Calu3 (cell line): ENCODE measurements around the gene PPBP. TPM values are rescaled to one million over a fixed set of nuclear protein-coding genes. Genes with fewer than 3 reads are reported as not detected.

Source experiments
- Bru-seq: library from RNA; stranded (reverse); fragments of 400-500 nt; gene quantifications from one replicate; lab custom pipeline; 2021; lab: Mats Ljungman, UMichigan
- BruChase-seq, 2 experiments: library from RNA; stranded (reverse); fragments of 400-500 nt; gene quantifications; one replicate each; lab custom pipeline; 2021; lab: Mats Ljungman, UMichigan
- BruUV-seq: library from RNA; stranded (reverse); fragments of 400-500 nt; replicated peaks from 2 replicates; lab custom pipeline; 2021; lab: Mats Ljungman, UMichigan
- CTCF ChIA-PET: fragments of 300-600 bp; sonication (Branson Sonifier 250); formaldehyde crosslinking; loops from one replicate; lab custom pipeline; 2022; ENCODE audit warnings: antibody characterized with exemption; lab: Charles Lee
- DNase-seq: peaks from one replicate; pipeline ENCODE4 v3.0.0; 2022
- H3K27ac Mint-ChIP-seq: one replicate; pipeline ENCODE4 v1.8.0; 2022; ENCODE audit warnings: mixed read lengths; ENCODE audit not compliant: unreplicated experiment
- H3K27me3 Mint-ChIP-seq: one replicate; pipeline ENCODE4 v1.8.0; 2022; ENCODE audit warnings: mixed read lengths; ENCODE audit not compliant: unreplicated experiment
- H3K36me3 Mint-ChIP-seq: one replicate; pipeline ENCODE4 v1.8.0; 2022; ENCODE audit warnings: mild to moderate bottlenecking, moderate library complexity, mixed read lengths; ENCODE audit not compliant: insufficient read depth, unreplicated experiment
- H3K4me1 Mint-ChIP-seq: one replicate; pipeline ENCODE4 v1.8.0; 2022; ENCODE audit warnings: mild to moderate bottlenecking, low read depth, mixed read lengths; ENCODE audit not compliant: unreplicated experiment
- H3K4me3 Mint-ChIP-seq: one replicate; pipeline ENCODE4 v1.8.0; 2022; ENCODE audit warnings: mild to moderate bottlenecking, low read depth, moderate library complexity, mixed read lengths; ENCODE audit not compliant: unreplicated experiment
- H3K9me3 Mint-ChIP-seq: one replicate; pipeline ENCODE4 v1.8.0; 2022; ENCODE audit warnings: low read depth, mixed read lengths; ENCODE audit not compliant: unreplicated experiment
- intact Hi-C: fragments of 100-400 bp; cut with micrococcal nuclease; formaldehyde crosslinking; loops from one replicate; pipeline ENCODE4 v1.10.0; 2022; ENCODE audit not compliant: unreplicated experiment
- long read RNA-seq: library from polyadenylated mRNA; stranded (forward); transcript quantifications from one replicate; pipeline ENCODE4 v2.0.0, GENCODE V29; 2022
- total RNA-seq: library from RNA; stranded (reverse); gene quantifications from 2 replicates; pipeline ENCODE4 v1.2.3, GENCODE V29; 2022
- TF ChIP-seq, protein P1 (sequence below): fragments of 200-600 bp; IDR thresholded peaks from one replicate; pipeline ENCODE4 v1.8.0; 2022; ENCODE audit warnings: antibody characterized with exemption; ENCODE audit not compliant: unreplicated experiment

Gene PPBP, protein sequence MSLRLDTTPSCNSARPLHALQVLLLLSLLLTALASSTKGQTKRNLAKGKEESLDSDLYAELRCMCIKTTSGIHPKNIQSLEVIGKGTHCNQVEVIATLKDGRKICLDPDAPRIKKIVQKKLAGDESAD
- total RNA-seq: not detected in 2 replicates
- not detected for Bru-seq, nascent RNA
- BruChase-seq, experiment 1, labeled RNA remaining after a 6-hour chase: percentile 33 among the genes with signal in this experiment
- percentile 33 among the genes with signal in this experiment for BruChase-seq, experiment 2, labeled RNA remaining after a 2-hour chase
- long read RNA-seq: 0 reads

DNA sequence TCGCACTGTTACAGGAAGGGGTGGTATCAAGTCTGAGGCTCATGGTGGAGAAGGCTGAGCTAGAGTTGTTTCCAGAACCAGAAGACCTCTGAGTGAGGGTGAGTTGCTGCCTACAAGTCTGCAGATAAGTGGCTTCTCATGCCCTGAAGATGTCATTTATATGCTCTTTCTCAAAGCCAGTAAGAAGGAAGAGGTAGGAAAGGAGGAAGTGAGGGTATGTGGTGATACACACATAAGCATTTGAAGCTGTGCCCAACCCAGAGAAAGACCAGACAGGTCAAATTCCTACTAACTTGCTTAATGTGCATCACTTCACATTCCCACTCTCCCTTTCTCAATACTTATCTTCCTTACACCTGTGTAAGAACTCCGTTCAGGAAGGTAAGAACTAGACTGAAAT lies at the start of gene PPBP:
PPBP (minus strand) TSS at position 130 of the 400 bp plus-strand sequence; CDS start at position 43, 87 bp downstream.
- H3K36me3 Mint-ChIP-seq: no peaks in the 10 kb centered on the region
- BruUV-seq: no TSS peak
- TF ChIP-seq, protein P1, sequence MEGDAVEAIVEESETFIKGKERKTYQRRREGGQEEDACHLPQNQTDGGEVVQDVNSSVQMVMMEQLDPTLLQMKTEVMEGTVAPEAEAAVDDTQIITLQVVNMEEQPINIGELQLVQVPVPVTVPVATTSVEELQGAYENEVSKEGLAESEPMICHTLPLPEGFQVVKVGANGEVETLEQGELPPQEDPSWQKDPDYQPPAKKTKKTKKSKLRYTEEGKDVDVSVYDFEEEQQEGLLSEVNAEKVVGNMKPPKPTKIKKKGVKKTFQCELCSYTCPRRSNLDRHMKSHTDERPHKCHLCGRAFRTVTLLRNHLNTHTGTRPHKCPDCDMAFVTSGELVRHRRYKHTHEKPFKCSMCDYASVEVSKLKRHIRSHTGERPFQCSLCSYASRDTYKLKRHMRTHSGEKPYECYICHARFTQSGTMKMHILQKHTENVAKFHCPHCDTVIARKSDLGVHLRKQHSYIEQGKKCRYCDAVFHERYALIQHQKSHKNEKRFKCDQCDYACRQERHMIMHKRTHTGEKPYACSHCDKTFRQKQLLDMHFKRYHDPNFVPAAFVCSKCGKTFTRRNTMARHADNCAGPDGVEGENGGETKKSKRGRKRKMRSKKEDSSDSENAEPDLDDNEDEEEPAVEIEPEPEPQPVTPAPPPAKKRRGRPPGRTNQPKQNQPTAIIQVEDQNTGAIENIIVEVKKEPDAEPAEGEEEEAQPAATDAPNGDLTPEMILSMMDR: no peak
- no peak within 1 kb of the TSS for H3K4me3 Mint-ChIP-seq
- H3K4me1 Mint-ChIP-seq: peaks cover 8% of the 10 kb centered on the region
- CTCF ChIA-PET: no interaction called here
- intact Hi-C loops: no loop called here
- H3K9me3 Mint-ChIP-seq: no peaks in the 10 kb centered on the region
- H3K27me3 Mint-ChIP-seq: no peaks in the 10 kb centered on the region
- DNase-seq: no peak
- no peak within 1 kb of the TSS for H3K27ac Mint-ChIP-seq

DNA sequence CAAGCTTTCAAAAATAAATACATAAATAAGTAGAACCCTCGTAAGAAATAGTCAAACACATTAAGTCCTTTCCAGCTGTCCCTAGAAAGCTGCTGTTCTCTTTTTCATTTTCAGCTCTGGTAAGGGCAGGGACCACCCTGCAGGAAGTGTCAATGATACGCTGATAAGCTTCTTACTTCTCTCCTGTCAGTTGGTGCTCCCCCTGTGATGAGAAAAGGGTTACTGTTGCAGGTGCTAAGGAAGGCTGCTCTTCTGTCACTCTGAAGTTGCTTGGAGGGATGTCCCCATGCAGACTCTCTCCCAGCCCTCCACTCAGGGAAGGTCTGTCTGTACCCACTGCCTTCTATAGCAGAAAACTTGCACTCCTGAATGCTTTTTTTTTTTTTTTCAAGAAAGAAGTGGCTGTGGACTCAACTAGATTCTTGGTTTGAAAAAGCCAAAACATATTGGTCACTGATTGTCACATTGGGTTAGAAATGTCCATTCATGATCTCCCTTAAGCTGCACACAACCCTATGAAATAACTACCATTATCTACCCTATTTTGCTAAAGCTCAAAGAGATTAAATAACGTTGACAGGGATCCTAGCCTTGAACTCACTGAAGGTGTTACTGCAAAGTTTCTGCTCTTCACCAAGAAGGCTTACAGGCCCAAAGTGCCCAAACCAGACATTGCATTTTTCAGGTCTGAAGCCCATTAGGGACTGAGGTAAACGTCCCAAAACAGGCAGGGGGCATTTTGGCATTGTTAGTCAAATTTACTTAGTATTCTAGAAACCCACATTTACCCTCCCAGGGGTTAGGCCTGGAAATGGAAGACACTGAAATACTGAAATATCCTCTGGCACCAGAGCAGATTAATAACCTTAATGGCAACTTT lies 49.3 kb upstream of the PPBP start:
- Mint-ChIP-seq H3K4me3 (peak overlapping the region; percentile 84), H3K9me3 (peaks cover 2% of the 10 kb centered on the region), H3K36me3 (peaks cover 59% of the 10 kb centered on the region), H3K27ac (peak overlapping the region; percentile 91), H3K4me1 (peaks cover 44% of the 10 kb centered on the region), H3K27me3 (no peaks in the 10 kb centered on the region)
- TF ChIP-seq, protein P1: no peak
- CTCF ChIA-PET: interaction anchor here (0.8 to 3.3 kb wide), 3 partner anchors 19 to 98 kb away, joined by 3 to 32 read pairs (median 6); partner anchors contain the start of gene CXCL5
- TSS peak; percentile 79 for BruUV-seq
- intact Hi-C loops: loop anchor here (2.0 to 10.0 kb wide), 3 partner anchors 59 to 363 kb away; no protein-coding TSS in a partner anchor
- no peak for DNase-seq

DNA sequence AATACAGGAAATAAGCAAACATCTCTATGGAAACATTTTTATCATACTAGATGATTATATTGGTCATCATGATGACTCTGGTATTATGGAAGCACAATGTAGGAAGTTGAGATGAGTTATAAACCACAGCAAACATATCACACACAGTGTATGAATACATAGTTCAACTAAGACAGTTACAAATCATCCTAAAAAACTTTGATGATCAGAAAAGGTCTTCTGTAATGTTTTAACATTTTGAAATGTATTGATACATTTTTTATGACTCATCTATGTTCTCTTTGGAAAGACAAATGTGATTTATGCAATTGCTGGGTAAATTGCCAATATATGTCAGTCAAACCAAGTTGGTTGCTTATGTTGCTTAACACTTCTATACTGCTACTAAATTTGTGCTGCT lies 45.7 kb upstream of the PPBP start:
- peaks cover 2% of the 10 kb centered on the region for H3K9me3 Mint-ChIP-seq
- CTCF ChIA-PET: no interaction called here
- peak overlapping the region; percentile 89 for H3K27ac Mint-ChIP-seq
- peaks cover 33% of the 10 kb centered on the region for H3K4me1 Mint-ChIP-seq
- no peak overlapping the region for H3K4me3 Mint-ChIP-seq
- BruUV-seq: no TSS peak
- H3K36me3 Mint-ChIP-seq: peaks cover 43% of the 10 kb centered on the region
- TF ChIP-seq, protein P1: no peak
- no peaks in the 10 kb centered on the region for H3K27me3 Mint-ChIP-seq
- intact Hi-C loops: loop anchor here (2.0 to 10.0 kb wide), 2 partner anchors 35 to 359 kb away; partner anchors contain the start of gene CXCL5
- DNase-seq: no peak

DNA sequence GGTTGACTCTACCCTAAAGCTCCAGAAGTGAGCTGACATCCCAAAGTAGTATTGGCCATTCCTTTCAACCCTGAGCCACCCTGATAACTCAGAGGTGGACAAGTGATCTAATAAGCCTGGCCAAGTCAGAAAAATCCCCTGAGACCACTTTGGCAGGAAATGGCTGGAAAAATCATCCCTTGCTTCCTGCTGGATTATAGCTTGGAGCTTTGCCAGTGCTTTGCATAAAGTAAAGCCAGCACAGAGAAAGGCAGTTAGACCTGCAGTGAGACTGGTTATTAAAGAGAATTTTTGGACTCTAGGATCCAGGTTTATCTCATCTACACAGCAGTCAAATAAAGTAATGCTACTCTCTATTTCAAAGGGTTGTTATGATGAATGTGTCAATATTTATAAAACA lies 44.1 kb upstream of the PPBP start:
- Mint-ChIP-seq H3K27me3 (no peaks in the 10 kb centered on the region), H3K27ac (peak overlapping the region; percentile 89), H3K4me3 (no peak overlapping the region), H3K4me1 (peaks cover 39% of the 10 kb centered on the region), H3K36me3 (peaks cover 29% of the 10 kb centered on the region), H3K9me3 (peaks cover 2% of the 10 kb centered on the region)
- CTCF ChIA-PET: interaction anchor here (0.6 kb wide), 1 partner anchor 421 kb away, joined by 4 read pairs; no protein-coding TSS in a partner anchor
- no peak for DNase-seq
- intact Hi-C loops: loop anchor here (10.0 kb wide), 1 partner anchor 357 kb away; no protein-coding TSS in a partner anchor
- no TSS peak for BruUV-seq
- TF ChIP-seq, protein P1: no peak
